ENCODE data around the gene TPPP2. TPM values are rescaled to one million over a fixed set of nuclear protein-coding genes. Genes with fewer than 3 reads are reported as not detected.

The TPPP2 gene
- total RNA-seq, 1 donor from 2014 or later = not detected

GRCh38 chr14:21074398-21075272 is 44.6 kb downstream of the TPPP2 start:
- ATAC-seq = no peak
- H3K4me3 ChIP-seq = no peak overlapping the region
- H3K4me1 ChIP-seq = peaks cover 25% of the 10 kb centered on the region
- peaks cover 65% of the 10 kb centered on the region for H3K36me3 ChIP-seq
- no peak for DNase-seq
- no peak for TF ChIP-seq CTCF (IDR thresholded peaks at IDR 0.05)
- no peak overlapping the region for H3K27ac ChIP-seq
- H3K9me3 ChIP-seq = no peaks in the 10 kb centered on the region
- intact Hi-C loops (cut with DNase I) = no loop called here
- peaks cover 2% of the 10 kb centered on the region for H3K27me3 ChIP-seq (ENCODE audit: low read depth)

GRCh38 chr14:21075719-21076437 is 45.9 kb downstream of the TPPP2 start:
- intact Hi-C loops (cut with DNase I) = no loop called here
- Histone ChIP-seq H3K36me3 (peaks cover 76% of the 10 kb centered on the region), H3K27ac (no peak overlapping the region)

GRCh38 chr14:21077672-21078071 is 47.7 kb downstream of the TPPP2 start:
- H3K36me3 ChIP-seq = peaks cover 94% of the 10 kb centered on the region

More at GRCh38 chr14:21075719-21076437, 45.9 kb downstream of the TPPP2 start:
- TF ChIP-seq CTCF (IDR thresholded peaks at IDR 0.05) = no peak
- DNase-seq (no peak), ATAC-seq (no peak)
- Histone ChIP-seq H3K4me3 (no peak overlapping the region), H3K4me1 (peaks cover 21% of the 10 kb centered on the region), H3K9me3 (no peaks in the 10 kb centered on the region), H3K27me3 (ENCODE audit: low read depth) (no peaks in the 10 kb centered on the region)

GRCh38 chr14:21078287-21078686 is 48.3 kb downstream of the TPPP2 start:
- intact Hi-C loops (cut with DNase I) = no loop called here
- ATAC-seq = no peak
- no peak for DNase-seq
- H3K4me3 ChIP-seq = no peak overlapping the region
- no peak overlapping the region for H3K27ac ChIP-seq
- H3K36me3 ChIP-seq = peaks cover 96% of the 10 kb centered on the region
- no peaks in the 10 kb centered on the region for H3K4me1 ChIP-seq
- H3K9me3 ChIP-seq = no peaks in the 10 kb centered on the region
- H3K27me3 ChIP-seq (ENCODE audit: low read depth) = no peaks in the 10 kb centered on the region
- no peak for TF ChIP-seq CTCF (IDR thresholded peaks at IDR 0.05)

More at GRCh38 chr14:21077672-21078071, 47.7 kb downstream of the TPPP2 start:
- intact Hi-C loops (cut with DNase I) = no loop called here
- DNase-seq (no peak), ATAC-seq (no peak)
- peaks cover 3% of the 10 kb centered on the region for H3K4me1 ChIP-seq
- no peak overlapping the region for H3K4me3 ChIP-seq
- TF ChIP-seq CTCF (IDR thresholded peaks at IDR 0.05) = no peak
- no peak overlapping the region for H3K27ac ChIP-seq
- H3K9me3 ChIP-seq = no peaks in the 10 kb centered on the region
- H3K27me3 ChIP-seq (ENCODE audit: low read depth) = no peaks in the 10 kb centered on the region

- Histone ChIP-seq H3K4me3 (no peak overlapping the region), H3K4me1 (no peaks in the 10 kb centered on the region), H3K36me3 (peaks cover 98% of the 10 kb centered on the region), H3K27ac (no peak overlapping the region), H3K27me3 (ENCODE audit: low read depth) (no peaks in the 10 kb centered on the region), H3K9me3 (no peaks in the 10 kb centered on the region)
- intact Hi-C loops (cut with DNase I) = no loop called here
- DNase-seq = no peak
- TF ChIP-seq CTCF (IDR thresholded peaks at IDR 0.05) = no peak
- ATAC-seq = no peak
These were observed 48.7 kb downstream of the TPPP2 start for GRCh38 chr14:21078726-21079125.
